BLaER1 treated with 17β-estradiol and CSF1 and Interleukin-3, amounts not matched to agents 10 nM and 100 nM (cell line): Measurements from ENCODE around the gene SFI1.
A peak's percentile ranks its signal among the peaks of the same experiment; 100 is the strongest.
"Not testable (repeated sequence)": the region's sequence is repeated elsewhere in the genome, so short reads cannot be mapped to it uniquely, and the experiment has no call there.

Experiments
- H3K27ac ChIP-seq, 11 experiments: shearing (Covaris generic); formaldehyde crosslinking; 2 replicates each; pipeline ENCODE4 v1.8.1; 2022
- H3K27me3 ChIP-seq, 11 experiments: shearing (Covaris generic); formaldehyde crosslinking; 2 replicates each; pipeline ENCODE4 v1.8.1; 2022
- H3K36me3 ChIP-seq, 11 experiments: shearing (Covaris generic); formaldehyde crosslinking; 2 replicates each; pipeline ENCODE4 v1.8.1; 2022
- H3K4me1 ChIP-seq, 10 experiments: shearing (Covaris generic); formaldehyde crosslinking; 2 replicates each; pipeline ENCODE4 v1.8.1; 2022
- H3K4me2 ChIP-seq, 11 experiments: shearing (Covaris generic); formaldehyde crosslinking; 2 replicates each; pipeline ENCODE4 v1.8.1; 2022
- H3K4me3 ChIP-seq, 10 experiments: shearing (Covaris generic); formaldehyde crosslinking; 2 replicates each; pipeline ENCODE4 v1.8.1; 2022
- H3K9ac ChIP-seq, 11 experiments: shearing (Covaris generic); formaldehyde crosslinking; 2 replicates each; pipeline ENCODE4 v1.8.1; 2022
- H3K9me3 ChIP-seq, 11 experiments: shearing (Covaris generic); formaldehyde crosslinking; replicated peaks in 1 of 11; 2 replicates each; pipeline ENCODE4 v1.8.1; 2022
- H4K20me1 ChIP-seq, 11 experiments: shearing (Covaris generic); formaldehyde crosslinking; 2 replicates each; pipeline ENCODE4 v1.8.1; 2022
- Cebpa-rat ChIP-seq, 11 experiments: shearing (Covaris generic); IDR thresholded peaks; 2 replicates each; pipeline ENCODE4 v1.8.1; 2022

Gene SFI1

GRCh38 chr22:31496735-31497146 is 405 bp downstream of the SFI1 start:
- Histone ChIP-seq H3K9me3 (peaks cover 0 to 14% (median 10%) of the 10 kb centered on the region in 11 experiments; a peak in 16 of 22 replicates), H3K4me3 (peak overlapping the region; percentile 79 to 99 (median 84)), H3K4me2 (peak overlapping the region; percentile 81 to 95 (median 89)), H3K9ac (peak overlapping the region; percentile 71 to 85 (median 84)), H3K27me3 (no peaks in the 10 kb centered on the region), H3K4me1 (peaks cover 26 to 46% (median 32%) of the 10 kb centered on the region in 10 experiments), H3K36me3 (peaks cover under 1 to 33% (median 13%) of the 10 kb centered on the region in 11 experiments; a peak in 13 of 22 replicates), H4K20me1 (no peaks in the 10 kb centered on the region), H3K27ac (peak overlapping the region; percentile 38 to 79 (median 74))
- no peak for TF ChIP-seq Cebpa-rat (IDR thresholded peaks at IDR 0.05)

GRCh38 chr22:31497148-31497938 is 1.0 kb downstream of the SFI1 start:
- Histone ChIP-seq H4K20me1 (no peaks in the 10 kb centered on the region), H3K36me3 (peaks cover 3 to 30% (median 14%) of the 10 kb centered on the region in 11 experiments; a peak in 13 of 22 replicates), H3K4me2 (peak overlapping the region; percentile 81 to 95 (median 89)), H3K27ac (peak overlapping the region in 10 of 11 experiments; percentile 58 to 79 (median 75); a peak in 16 of 22 replicates), H3K4me3 (peak overlapping the region; percentile 79 to 99 (median 84)), H3K27me3 (no peaks in the 10 kb centered on the region), H3K4me1 (peaks cover 22 to 40% (median 29%) of the 10 kb centered on the region in 10 experiments), H3K9ac (peak overlapping the region; percentile 71 to 85 (median 84)), H3K9me3 (peaks cover 0 to 14% (median 10%) of the 10 kb centered on the region in 11 experiments; a peak in 16 of 22 replicates)
- TF ChIP-seq Cebpa-rat (IDR thresholded peaks at IDR 0.05): no peak

- Histone ChIP-seq H3K36me3 (peaks cover 9 to 57% (median 30%) of the 10 kb centered on the region in 11 experiments; a peak in 16 of 22 replicates), H3K9me3 (peaks cover 0 to 30% (median 19%) of the 10 kb centered on the region in 11 experiments; a peak in 17 of 22 replicates), H3K27me3 (no peaks in the 10 kb centered on the region), H4K20me1 (no peaks in the 10 kb centered on the region), H3K27ac (no peak overlapping the region), H3K4me1 (peaks cover 0 to 8% (median 6%) of the 10 kb centered on the region in 10 experiments; a peak in 10 of 20 replicates), H3K9ac (no peak overlapping the region), H3K4me2 (no peak overlapping the region), H3K4me3 (no peak overlapping the region)
- no peak for TF ChIP-seq Cebpa-rat (IDR thresholded peaks at IDR 0.05)
These were observed 5.4 kb downstream of the SFI1 start for GRCh38 chr22:31501738-31502137.

- TF ChIP-seq Cebpa-rat (IDR thresholded peaks at IDR 0.05): no peak
- Histone ChIP-seq H3K9me3 (peaks cover 10 to 31% (median 24%) of the 10 kb centered on the region in 11 experiments), H3K4me3 (no peak overlapping the region), H3K4me1 (no peaks in the 10 kb centered on the region), H3K36me3 (peaks cover 9 to 66% (median 46%) of the 10 kb centered on the region in 11 experiments; a peak in 18 of 22 replicates), H3K9ac (no peak overlapping the region), H3K27me3 (no peaks in the 10 kb centered on the region), H3K4me2 (no peak overlapping the region), H3K27ac (no peak overlapping the region), H4K20me1 (no peaks in the 10 kb centered on the region)
These were observed 7.1 kb downstream of the SFI1 start for GRCh38 chr22:31503211-31503964.

GRCh38 chr22:31504282-31504681 is 7.9 kb downstream of the SFI1 start:
- Histone ChIP-seq H3K27ac (no peak overlapping the region), H3K27me3 (no peaks in the 10 kb centered on the region), H3K36me3 (peaks cover 9 to 75% (median 55%) of the 10 kb centered on the region in 11 experiments; a peak in 20 of 22 replicates), H3K4me2 (no peak overlapping the region), H3K9ac (no peak overlapping the region), H3K9me3 (peaks cover 10 to 31% (median 24%) of the 10 kb centered on the region in 11 experiments), H3K4me3 (no peak overlapping the region), H4K20me1 (no peaks in the 10 kb centered on the region), H3K4me1 (no peaks in the 10 kb centered on the region)
- no peak for TF ChIP-seq Cebpa-rat (IDR thresholded peaks at IDR 0.05)

GRCh38 chr22:31507517-31507916 is 11.2 kb downstream of the SFI1 start:
- H3K4me2 ChIP-seq, H3K27ac ChIP-seq, H3K27me3 ChIP-seq, H3K4me3 ChIP-seq, H3K4me1 ChIP-seq, H4K20me1 ChIP-seq, H3K9ac ChIP-seq: not testable (repeated sequence)
- Histone ChIP-seq H3K9me3 (peaks cover 10 to 31% (median 24%) of the 10 kb centered on the region in 11 experiments), H3K36me3 (peaks cover 22 to 96% (median 72%) of the 10 kb centered on the region in 11 experiments; a peak in 21 of 22 replicates)

- Histone ChIP-seq H3K4me1 (no peaks in the 10 kb centered on the region), H3K27ac (no peak overlapping the region), H3K4me2 (no peak overlapping the region), H3K36me3 (peaks cover 28 to 97% (median 78%) of the 10 kb centered on the region in 11 experiments), H3K9me3 (peaks cover 10 to 31% (median 24%) of the 10 kb centered on the region in 11 experiments), H4K20me1 (no peaks in the 10 kb centered on the region), H3K4me3 (no peak overlapping the region), H3K27me3 (no peaks in the 10 kb centered on the region), H3K9ac (no peak overlapping the region)
- no peak for TF ChIP-seq Cebpa-rat (IDR thresholded peaks at IDR 0.05)
These were observed 12.2 kb downstream of the SFI1 start for GRCh38 chr22:31508536-31508935.

GRCh38 chr22:31509061-31509762 is 12.9 kb downstream of the SFI1 start:
- TF ChIP-seq Cebpa-rat (IDR thresholded peaks at IDR 0.05): no peak
- no peak overlapping the region for H3K4me2 ChIP-seq
- no peaks in the 10 kb centered on the region for H3K27me3 ChIP-seq
- H3K9ac ChIP-seq: no peak overlapping the region
- no peak overlapping the region for H3K27ac ChIP-seq
- no peak overlapping the region for H3K4me3 ChIP-seq
- no peaks in the 10 kb centered on the region for H3K4me1 ChIP-seq
- peaks cover 10 to 31% (median 24%) of the 10 kb centered on the region in 11 experiments for H3K9me3 ChIP-seq
- H3K36me3 ChIP-seq: peaks cover 28 to 96% (median 80%) of the 10 kb centered on the region in 11 experiments
- no peaks in the 10 kb centered on the region for H4K20me1 ChIP-seq
